GM12801 (cell line): ENCODE data around the gene ZNF746.

Source experiments
- TF ChIP-seq, protein P1 (sequence below): IDR thresholded peaks from one replicate; pipeline ENCODE4 v1.5.1; 2011; ENCODE audit warnings: control low read depth; ENCODE audit not compliant: insufficient read length; ENCODE audit errors: extremely low read depth

Gene ZNF746

DNA sequence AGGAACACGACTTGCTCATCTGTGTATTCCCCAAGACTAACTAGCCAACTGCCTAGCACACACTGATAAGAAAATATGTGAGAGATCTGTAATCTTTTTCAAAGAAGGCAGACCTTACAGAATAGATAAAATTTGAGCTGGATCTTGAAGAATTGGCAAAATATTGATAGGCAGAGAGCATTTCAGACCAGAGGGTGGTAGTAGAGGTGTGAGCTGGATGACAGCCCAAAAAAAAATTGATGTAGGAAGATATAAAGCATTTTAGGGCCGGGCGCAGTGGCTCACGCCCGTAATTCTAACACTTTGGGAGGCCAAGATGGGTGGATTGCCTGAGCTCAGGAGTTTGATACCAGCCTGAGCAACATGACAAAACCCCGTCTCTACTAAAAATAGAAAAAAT lies 1.2 kb upstream of the ZNF746 start:
- TF ChIP-seq, protein P1, sequence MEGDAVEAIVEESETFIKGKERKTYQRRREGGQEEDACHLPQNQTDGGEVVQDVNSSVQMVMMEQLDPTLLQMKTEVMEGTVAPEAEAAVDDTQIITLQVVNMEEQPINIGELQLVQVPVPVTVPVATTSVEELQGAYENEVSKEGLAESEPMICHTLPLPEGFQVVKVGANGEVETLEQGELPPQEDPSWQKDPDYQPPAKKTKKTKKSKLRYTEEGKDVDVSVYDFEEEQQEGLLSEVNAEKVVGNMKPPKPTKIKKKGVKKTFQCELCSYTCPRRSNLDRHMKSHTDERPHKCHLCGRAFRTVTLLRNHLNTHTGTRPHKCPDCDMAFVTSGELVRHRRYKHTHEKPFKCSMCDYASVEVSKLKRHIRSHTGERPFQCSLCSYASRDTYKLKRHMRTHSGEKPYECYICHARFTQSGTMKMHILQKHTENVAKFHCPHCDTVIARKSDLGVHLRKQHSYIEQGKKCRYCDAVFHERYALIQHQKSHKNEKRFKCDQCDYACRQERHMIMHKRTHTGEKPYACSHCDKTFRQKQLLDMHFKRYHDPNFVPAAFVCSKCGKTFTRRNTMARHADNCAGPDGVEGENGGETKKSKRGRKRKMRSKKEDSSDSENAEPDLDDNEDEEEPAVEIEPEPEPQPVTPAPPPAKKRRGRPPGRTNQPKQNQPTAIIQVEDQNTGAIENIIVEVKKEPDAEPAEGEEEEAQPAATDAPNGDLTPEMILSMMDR = no peak

DNA sequence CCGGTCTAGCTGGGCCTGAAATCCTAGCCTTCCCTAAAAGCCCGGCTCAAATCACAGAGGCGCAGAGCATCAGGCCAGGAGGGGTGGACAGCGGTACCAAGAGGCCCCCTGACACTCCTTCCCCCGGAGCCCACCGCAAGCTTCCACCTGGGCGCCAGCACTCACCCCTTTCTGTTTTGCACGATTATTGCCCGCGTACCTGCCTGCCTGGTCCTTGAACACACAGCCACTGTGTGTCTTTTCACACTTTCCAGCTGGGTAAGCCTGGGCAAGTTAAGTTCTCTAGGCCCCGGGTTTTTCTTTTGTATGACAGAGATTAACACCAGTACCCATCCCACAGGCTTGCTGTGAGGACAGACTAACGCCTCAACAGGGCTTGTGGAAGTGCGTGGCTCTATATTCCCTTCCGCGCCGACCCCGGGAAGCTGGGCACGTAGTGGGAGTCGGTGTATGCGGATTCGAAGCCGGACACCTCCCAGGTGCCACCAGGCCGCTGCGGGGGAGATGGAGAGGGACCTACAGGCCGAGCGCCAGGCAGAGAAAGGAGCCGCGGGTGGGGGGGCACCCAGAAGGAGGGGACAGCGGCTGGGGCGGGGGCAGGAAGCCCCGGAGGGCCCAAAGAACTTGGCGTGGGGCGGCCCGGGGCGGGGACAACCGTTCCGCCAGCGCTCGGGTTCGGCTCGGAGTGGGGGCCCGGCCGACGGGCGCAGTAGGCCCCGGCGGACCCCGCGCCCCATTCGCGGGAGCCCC lies 792 bp downstream of the ZNF746 start:
- TF ChIP-seq, protein P1 = no peak

DNA sequence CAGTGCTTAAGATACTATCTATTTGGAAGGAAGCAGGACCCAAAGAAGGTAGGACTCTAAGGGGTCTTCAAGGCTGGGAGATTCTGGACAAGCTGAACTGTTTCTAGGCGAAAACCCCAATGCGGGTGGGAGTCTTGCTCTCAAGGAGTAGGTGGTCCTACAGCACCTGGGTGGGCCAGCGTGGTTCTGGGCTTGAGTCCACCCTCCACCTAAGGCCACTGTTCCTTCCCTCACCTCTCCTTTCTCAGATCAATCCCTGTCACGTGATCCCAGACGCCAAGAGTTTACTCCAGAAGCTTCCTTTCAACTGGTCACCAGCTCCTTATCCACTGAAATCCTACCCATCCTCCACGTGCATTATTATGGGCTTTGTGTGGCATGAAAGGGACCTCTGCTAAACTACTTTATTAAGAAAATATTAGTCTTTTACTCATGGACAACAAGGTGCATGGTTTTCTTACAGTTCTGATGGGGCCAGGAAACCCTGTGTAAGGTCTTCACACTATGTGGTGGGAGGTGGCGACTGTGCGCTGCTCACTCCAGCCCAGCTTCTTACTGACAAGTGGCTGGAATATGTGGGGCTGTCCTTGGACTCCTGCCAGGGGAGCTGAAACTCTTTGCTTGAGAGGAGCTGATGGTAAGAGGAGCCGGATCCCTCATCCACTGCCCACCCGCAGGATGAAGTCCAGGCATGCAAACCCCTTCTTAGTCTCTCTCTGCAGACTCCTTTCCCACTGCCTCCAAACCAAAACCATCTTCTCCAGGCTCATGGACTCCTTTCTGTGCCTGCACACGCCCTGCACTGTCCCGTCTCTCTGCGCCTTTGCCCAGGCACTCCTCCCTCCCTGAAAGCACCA lies 1.6 kb downstream of the ZNF746 start:
- TF ChIP-seq, protein P1 = no peak

DNA sequence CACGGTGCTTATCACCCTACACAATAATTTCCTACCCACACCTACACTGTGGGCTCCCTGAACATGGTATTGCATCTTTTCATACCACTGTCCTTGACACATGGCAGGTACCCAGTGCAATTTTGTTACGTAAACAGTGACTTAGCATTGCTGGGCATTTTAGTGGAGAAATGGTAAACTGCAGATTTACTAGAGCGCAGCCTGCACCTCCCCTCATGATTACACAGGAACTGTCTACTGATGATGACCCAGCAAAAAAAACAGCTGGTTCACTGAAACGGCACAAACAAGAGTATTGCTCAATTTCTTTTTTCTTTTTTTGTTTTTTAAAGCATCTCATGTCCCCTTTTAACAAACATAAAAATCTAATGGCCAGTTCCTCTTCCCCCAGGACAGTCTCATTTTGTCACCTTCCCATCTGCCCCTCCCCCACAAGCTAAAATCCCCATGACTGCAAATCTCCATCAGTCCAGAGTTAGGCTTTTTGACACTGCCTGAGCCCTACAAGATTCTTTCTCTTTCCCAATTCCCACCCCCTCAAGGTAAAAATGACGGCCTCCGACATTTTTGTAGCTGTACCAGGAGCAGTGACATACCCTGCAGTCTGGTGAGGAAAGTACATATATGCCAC lies 2.8 kb downstream of the ZNF746 start:
- TF ChIP-seq, protein P1 = no peak

DNA sequence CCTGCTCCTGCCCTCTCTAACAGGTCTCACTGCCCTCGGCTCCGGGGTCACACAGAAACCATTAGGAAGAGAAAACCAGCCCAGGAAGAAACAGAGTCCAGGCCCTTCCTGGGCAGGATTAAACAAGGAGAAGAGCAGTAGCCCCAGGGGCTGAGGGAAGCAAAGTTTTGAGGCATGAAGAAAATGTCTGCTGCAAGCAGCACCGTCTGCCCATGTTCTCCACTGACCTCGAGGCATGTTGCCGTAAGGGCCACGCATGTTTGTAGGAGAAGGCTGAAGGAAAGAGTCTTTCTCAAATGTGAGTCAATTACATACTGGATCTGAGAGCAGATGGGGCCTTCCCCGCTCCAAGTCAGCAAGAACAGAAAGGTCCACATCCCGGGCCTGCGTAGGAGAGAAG lies 4.2 kb downstream of the ZNF746 start:
- TF ChIP-seq, protein P1 = no peak

DNA sequence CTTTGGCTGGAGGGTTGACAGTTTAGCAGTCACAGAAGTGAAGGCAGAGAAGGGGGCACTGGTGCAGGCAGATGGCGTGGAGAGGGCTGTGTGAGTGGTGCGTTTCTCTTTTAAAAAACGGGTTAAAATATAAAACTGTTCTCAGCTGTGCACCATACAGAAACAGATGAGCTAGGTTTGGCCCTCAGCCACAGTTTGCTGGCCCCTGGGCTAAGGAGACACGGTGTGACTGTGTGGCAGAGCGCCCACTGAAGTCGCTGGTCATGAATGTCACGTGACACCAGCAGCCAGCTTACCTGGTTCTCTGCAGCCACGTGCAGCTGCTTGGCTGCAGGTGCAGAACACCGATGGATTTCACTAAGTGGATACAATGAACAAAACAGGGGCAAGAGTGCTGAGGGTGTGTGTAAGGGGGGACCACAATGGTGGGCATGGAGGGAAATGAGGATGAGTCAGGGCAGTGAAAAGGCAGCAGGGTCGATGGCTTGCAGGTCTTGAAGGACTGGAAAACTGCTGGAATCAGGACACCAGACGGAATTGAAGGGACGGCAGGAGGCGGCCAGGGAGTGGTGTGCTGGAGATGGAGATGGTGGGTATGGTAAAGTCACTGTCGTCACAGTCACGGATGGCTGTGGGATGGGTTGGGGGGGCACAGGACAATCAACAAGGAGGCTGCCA lies 7.4 kb downstream of the ZNF746 start:
- TF ChIP-seq, protein P1 = no peak

DNA sequence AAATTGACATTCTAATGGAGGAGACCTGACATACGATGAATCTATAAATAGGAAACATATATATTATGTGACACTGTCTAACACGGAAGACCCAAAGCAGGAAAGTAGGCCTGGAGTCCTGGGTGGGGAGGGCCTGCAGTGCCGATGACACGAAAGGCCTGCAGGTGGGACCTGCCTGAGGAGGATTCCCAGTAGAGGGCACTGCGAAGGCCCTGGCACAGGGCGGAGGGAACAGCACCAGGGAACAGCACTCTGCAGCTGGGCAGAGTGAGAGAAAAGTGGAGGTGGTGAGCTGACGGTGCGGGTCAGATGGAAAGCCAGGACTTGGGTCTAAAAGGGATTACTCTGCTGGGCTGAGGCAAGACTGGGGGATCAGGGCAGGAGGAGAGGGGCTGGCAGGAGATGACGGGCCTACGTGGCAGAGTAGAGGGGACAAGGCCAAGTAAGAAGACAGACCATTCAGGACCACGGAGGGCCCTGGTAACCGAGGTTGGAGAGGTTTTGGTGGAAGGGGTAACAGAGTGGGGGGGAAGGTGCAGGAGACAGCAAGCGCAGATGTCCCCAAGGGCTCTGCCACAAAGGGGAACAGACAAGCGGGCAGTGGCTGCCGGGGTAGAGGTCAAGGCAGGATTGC lies 8.1 kb downstream of the ZNF746 start:
- TF ChIP-seq, protein P1 = no peak
